ENCODE measurements around the gene SMIM41.

The SMIM41 gene

GRCh38 chr12:52122540-52122871, 43.0 kb downstream of the SMIM41 start:
- DNase-seq (ENCODE audit: low read depth), result no peak

- DNase-seq (ENCODE audit: low read depth), result no peak
Measured at GRCh38 chr12:52122904-52123303, 43.4 kb downstream of the SMIM41 start.

GRCh38 chr12:52123487-52124186, 44.1 kb downstream of the SMIM41 start:
- DNase-seq (ENCODE audit: low read depth), result no peak

GRCh38 chr12:52125476-52125900, 46.0 kb downstream of the SMIM41 start:
- no peak for DNase-seq (ENCODE audit: low read depth)

GRCh38 chr12:52126050-52126604, 46.6 kb downstream of the SMIM41 start:
- DNase-seq (ENCODE audit: low read depth), result no peak

GRCh38 chr12:52126605-52127578, 47.4 kb downstream of the SMIM41 start:
- no peak for DNase-seq (ENCODE audit: low read depth)

GRCh38 chr12:52127683-52128450, 48.4 kb downstream of the SMIM41 start:
- no peak for DNase-seq (ENCODE audit: low read depth)

GRCh38 chr12:52130711-52131110, 51.2 kb downstream of the SMIM41 start:
- DNase-seq (ENCODE audit: low read depth), result no peak

- DNase-seq (ENCODE audit: low read depth), result no peak
Measured at GRCh38 chr12:52132754-52133161, 53.3 kb downstream of the SMIM41 start.

GRCh38 chr12:52137746-52138145, 58.2 kb downstream of the SMIM41 start:
- DNase-seq (ENCODE audit: low read depth), result no peak

GRCh38 chr12:52139147-52139546, 59.6 kb downstream of the SMIM41 start:
- no peak for DNase-seq (ENCODE audit: low read depth)

- DNase-seq (ENCODE audit: low read depth), result no peak
Measured at GRCh38 chr12:52139579-52140062, 60.1 kb downstream of the SMIM41 start.

GRCh38 chr12:52141306-52141705, 61.8 kb downstream of the SMIM41 start:
- no peak for DNase-seq (ENCODE audit: low read depth)

- no peak for DNase-seq (ENCODE audit: low read depth)
Measured at GRCh38 chr12:52141875-52142274, 62.4 kb downstream of the SMIM41 start.

- DNase-seq (ENCODE audit: low read depth), result no peak
Measured at GRCh38 chr12:52142431-52142830, 62.9 kb downstream of the SMIM41 start.

GRCh38 chr12:52144512-52145227, 65.2 kb downstream of the SMIM41 start:
- no peak for DNase-seq (ENCODE audit: low read depth)

GRCh38 chr12:52145228-52146088, 66.0 kb downstream of the SMIM41 start:
- DNase-seq (ENCODE audit: low read depth), result no peak

GRCh38 chr12:52146089-52146821, 66.8 kb downstream of the SMIM41 start:
- DNase-seq (ENCODE audit: low read depth), result no peak

- DNase-seq (ENCODE audit: low read depth), result no peak
Measured at GRCh38 chr12:52146822-52147366, 67.4 kb downstream of the SMIM41 start.
